HepG2 (cell line): ENCODE measurements around the gene TPPP2. TPM values are rescaled to one million over a fixed set of nuclear protein-coding genes. Genes with fewer than 3 reads are reported as not detected.
A peak's percentile ranks its signal among the peaks of the same experiment; 100 is the strongest.

Source experiments
- ELF3 ChIP-seq: IDR thresholded peaks from 2 replicates; pipeline ENCODE4 v1.6.1; 2016; ENCODE audit warnings: missing genetic modification reagents, missing compliant biosample characterization
- KLF12 ChIP-seq: sonication (generic); formaldehyde crosslinking; IDR thresholded peaks from 2 replicates; pipeline ENCODE4 v1.4.0; 2020; ENCODE audit warnings: missing genetic modification reagents, borderline replicate concordance
- KLF13 ChIP-seq: sonication (generic); formaldehyde crosslinking; IDR thresholded peaks from 2 replicates; pipeline ENCODE4 v1.4.0; 2020; ENCODE audit warnings: mild to moderate bottlenecking, missing genetic modification reagents
- MIER2 ChIP-seq: IDR thresholded peaks from 2 replicates; pipeline ENCODE4 v1.6.1; 2016; ENCODE audit warnings: missing biosample characterization, missing genetic modification reagents
- NCOA1 ChIP-seq: sonication (generic); formaldehyde crosslinking; IDR thresholded peaks from 2 replicates; pipeline ENCODE4 v1.9.0; 2021; ENCODE audit warnings: missing genetic modification reagents
- NFKBIZ ChIP-seq: IDR thresholded peaks from 2 replicates; pipeline ENCODE4 v1.6.1; 2018; ENCODE audit warnings: missing genetic modification reagents, missing compliant biosample characterization
- PHF21A ChIP-seq: sonication (generic); formaldehyde crosslinking; IDR thresholded peaks from 2 replicates; pipeline ENCODE4 v1.5.0; 2020; ENCODE audit warnings: mild to moderate bottlenecking, missing genetic modification reagents
- POGZ ChIP-seq: sonication (generic); formaldehyde crosslinking; IDR thresholded peaks from 2 replicates; pipeline ENCODE4 v1.4.0; 2020; ENCODE audit warnings: mild to moderate bottlenecking, missing genetic modification reagents
- POLR2AphosphoS5 ChIP-seq: IDR thresholded peaks from 2 replicates; pipeline ENCODE4 v1.6.1; 2012; ENCODE audit warnings: low read depth, low read length
- TP53 ChIP-seq: sonication (generic); formaldehyde crosslinking; conservative IDR thresholded peaks from 2 replicates; pipeline ENCODE4 v1.4.0; 2020; ENCODE audit warnings: missing genetic modification reagents
- ZBTB38 ChIP-seq: sonication (generic); formaldehyde crosslinking; IDR thresholded peaks from 2 replicates; pipeline ENCODE4 v1.5.1; 2020; ENCODE audit warnings: mild to moderate bottlenecking, missing genetic modification reagents
- ZNF138 ChIP-seq: sonication (generic); formaldehyde crosslinking; IDR thresholded peaks from 2 replicates; pipeline ENCODE4 v1.5.0; 2020; ENCODE audit warnings: mild to moderate bottlenecking, low read depth, missing genetic modification reagents
- ZNF232 ChIP-seq: sonication (generic); formaldehyde crosslinking; IDR thresholded peaks from 2 replicates; pipeline ENCODE4 v1.4.0; 2020; ENCODE audit warnings: missing genetic modification reagents, borderline replicate concordance
- ZNF292 ChIP-seq: sonication (generic); formaldehyde crosslinking; IDR thresholded peaks from 2 replicates; pipeline ENCODE4 v1.8.1; 2022; ENCODE audit warnings: mild to moderate bottlenecking, low read depth, missing genetic modification reagents, borderline replicate concordance
- ZNF331 ChIP-seq: sonication (generic); formaldehyde crosslinking; IDR thresholded peaks from 2 replicates; pipeline ENCODE4 v1.4.0; 2020; ENCODE audit warnings: missing genetic modification reagents
- ZNF558 ChIP-seq: sonication (generic); formaldehyde crosslinking; IDR thresholded peaks from 2 replicates; pipeline ENCODE4 v1.9.0; 2022; ENCODE audit warnings: mild to moderate bottlenecking, missing genetic modification reagents, borderline replicate concordance
- ZNF567 ChIP-seq: sonication (generic); formaldehyde crosslinking; IDR thresholded peaks from 2 replicates; pipeline ENCODE4 v1.8.1; 2023; ENCODE audit warnings: mild to moderate bottlenecking, missing genetic modification reagents, borderline replicate concordance
- ZNF616 ChIP-seq: sonication (generic); formaldehyde crosslinking; IDR thresholded peaks from 2 replicates; pipeline ENCODE4 v1.5.0; 2020; ENCODE audit warnings: low read depth, mild to moderate bottlenecking, missing genetic modification reagents
- ZNF713 ChIP-seq: sonication (generic); formaldehyde crosslinking; IDR thresholded peaks from 2 replicates; pipeline ENCODE4 v1.4.0; 2020; ENCODE audit warnings: mild to moderate bottlenecking, missing genetic modification reagents
- ZNF816 ChIP-seq: sonication (generic); formaldehyde crosslinking; IDR thresholded peaks from 2 replicates; pipeline ENCODE4 v1.8.0; 2022; ENCODE audit warnings: missing genetic modification reagents, mild to moderate bottlenecking, borderline replicate concordance
- polyA plus RNA-seq, 8 experiments: library from polyadenylated mRNA; depleted of rRNA in 3 of 8; stranded (reverse) in 7 of 8; unstranded in 1 of 8; fragments of >200 nt; fragmentation: Illumina TruSeq in 4 of 8; extraction: Trizol in 4 of 8; gene quantifications; 2 replicates each; pipeline versions ENCODE4 v1.2.1 to v1.2.3, GENCODE V29; 2011 to 2016; ENCODE audit warnings: low read depth in 4 of 8, missing spikeins in 1 of 8, mixed read lengths in 1 of 8; ENCODE audit not compliant: insufficient read depth in 1 of 8
- total RNA-seq, 5 experiments: library from RNA; depleted of rRNA; stranded (reverse); fragments of >200 nt; fragmentation: Illumina TruSeq; extraction: Trizol; gene quantifications; 2 replicates each; pipeline ENCODE4 v1.2.3, GENCODE V29; 2016; ENCODE audit warnings: low read depth in 1 of 5
- TF ChIP-seq, protein P1 (sequence below): sonication (generic); IDR thresholded peaks from 2 replicates; pipeline ENCODE4 v1.6.1; 2016; ENCODE audit warnings: low read depth, borderline replicate concordance
- TF ChIP-seq, protein P2 (sequence below): conservative IDR thresholded peaks from 2 replicates; pipeline ENCODE4 v1.6.1; 2018; ENCODE audit warnings: missing genetic modification reagents
- TF ChIP-seq, protein P3 (sequence below): sonication (generic); formaldehyde crosslinking; IDR thresholded peaks from 2 replicates; pipeline ENCODE4 v1.8.1; 2023; ENCODE audit warnings: mild to moderate bottlenecking, inconsistent platforms, moderate library complexity, missing genetic modification reagents, borderline replicate concordance
- TF ChIP-seq, protein P4 (sequence below): sonication (generic); formaldehyde crosslinking; IDR thresholded peaks from 2 replicates; pipeline ENCODE4 v1.4.0; 2020; ENCODE audit warnings: missing genetic modification reagents

TPPP2 gene
- total and polyA plus RNA-seq, 2 of the 13 experiments (the other 11 are each of a cell fraction or from before 2014, with no cell fraction given) = 0.58 to 4.2 TPM

DNA sequence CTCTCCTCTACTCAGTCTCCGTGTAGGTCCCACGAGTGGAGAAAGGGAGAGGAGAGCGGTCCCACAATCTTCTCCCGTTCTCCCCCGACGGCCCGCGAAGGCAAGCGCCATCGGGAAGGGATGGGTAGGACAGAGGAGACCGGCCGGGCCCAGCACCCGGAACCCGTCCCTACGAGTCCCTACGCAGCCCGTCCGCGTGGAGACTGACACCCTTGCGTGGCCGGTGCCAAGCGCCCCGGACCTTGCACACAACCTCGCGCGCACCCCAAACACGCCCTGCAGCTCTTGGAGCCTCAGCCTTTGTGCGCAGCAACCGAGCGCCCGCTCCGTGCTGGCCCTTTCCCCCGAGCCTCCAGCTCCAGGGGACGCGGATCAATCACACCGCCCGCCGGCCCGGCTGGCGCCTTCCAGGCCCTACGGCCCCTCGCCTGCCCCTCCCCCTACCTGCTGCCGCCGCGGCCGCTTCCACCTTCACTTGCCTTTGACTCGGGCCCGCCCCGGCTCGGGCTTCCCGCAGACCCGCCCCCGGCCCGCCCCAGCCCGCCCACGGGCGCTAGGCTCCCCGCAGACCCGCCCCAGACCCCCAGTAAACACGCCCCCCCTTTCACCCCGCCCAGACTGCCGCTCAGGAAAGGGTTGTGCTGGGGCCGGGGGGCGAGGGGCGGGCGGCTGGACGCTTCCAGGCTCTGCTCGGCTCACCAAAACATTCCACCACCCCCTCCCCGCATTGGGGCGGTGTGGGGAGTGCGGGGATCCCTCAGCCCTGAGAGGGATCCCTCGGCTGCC, 5.2 kb upstream of the TPPP2 start, which contains the start of gene NDRG2 (continued):
- TF ChIP-seq, protein P1, sequence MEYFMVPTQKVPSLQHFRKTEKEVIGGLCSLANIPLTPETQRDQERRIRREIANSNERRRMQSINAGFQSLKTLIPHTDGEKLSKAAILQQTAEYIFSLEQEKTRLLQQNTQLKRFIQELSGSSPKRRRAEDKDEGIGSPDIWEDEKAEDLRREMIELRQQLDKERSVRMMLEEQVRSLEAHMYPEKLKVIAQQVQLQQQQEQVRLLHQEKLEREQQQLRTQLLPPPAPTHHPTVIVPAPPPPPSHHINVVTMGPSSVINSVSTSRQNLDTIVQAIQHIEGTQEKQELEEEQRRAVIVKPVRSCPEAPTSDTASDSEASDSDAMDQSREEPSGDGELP = peak; percentile 55; the same call in 1 of the 2 replicates
- TF ChIP-seq ELF3 (0 out of 2 replicates have a peak, but pooled peaks have one; percentile 9), ZNF616 (CRISPR knock-in tag) (peak; percentile 37; the same call in 1 of the 2 replicates), ZNF138 (CRISPR knock-in tag) (peak; percentile 61; the same call in 1 of the 2 replicates), NCOA1 (CRISPR knock-in tag) (peak; percentile 79; the same call in 1 of the 2 replicates), ZNF567 (no peak), POGZ (peak; percentile 45; the same call in 1 of the 2 replicates), KLF12 (CRISPR knock-in tag) (peak; percentile 78), ZBTB38 (CRISPR knock-in tag) (peak; percentile 63; the same call in 1 of the 2 replicates), MIER2 (CRISPR knock-in tag) (0 out of 2 replicates have a peak, but pooled peaks have one; percentile 13), POLR2AphosphoS5 (peak; percentile 73), ZNF292 (CRISPR knock-in tag) (peak; percentile 63), ZNF331 (peak; percentile 64; the same call in 1 of the 2 replicates), ZNF232 (CRISPR knock-in tag) (peak; percentile 72; the same call in 1 of the 2 replicates), PHF21A (CRISPR knock-in tag) (peak; percentile 65; the same call in 1 of the 2 replicates), TP53 (CRISPR knock-in tag) (peak; percentile 84; the same call in 1 of the 2 replicates), KLF13 (CRISPR knock-in tag) (no peak), ZNF558 (peak; percentile 24; the same call in 1 of the 2 replicates), ZNF816 (CRISPR knock-in tag) (peak; percentile 62; the same call in 1 of the 2 replicates), ZNF713 (no peak), NFKBIZ (0 out of 2 replicates have a peak, but pooled peaks have one; percentile 35)
- TF ChIP-seq, protein P2, sequence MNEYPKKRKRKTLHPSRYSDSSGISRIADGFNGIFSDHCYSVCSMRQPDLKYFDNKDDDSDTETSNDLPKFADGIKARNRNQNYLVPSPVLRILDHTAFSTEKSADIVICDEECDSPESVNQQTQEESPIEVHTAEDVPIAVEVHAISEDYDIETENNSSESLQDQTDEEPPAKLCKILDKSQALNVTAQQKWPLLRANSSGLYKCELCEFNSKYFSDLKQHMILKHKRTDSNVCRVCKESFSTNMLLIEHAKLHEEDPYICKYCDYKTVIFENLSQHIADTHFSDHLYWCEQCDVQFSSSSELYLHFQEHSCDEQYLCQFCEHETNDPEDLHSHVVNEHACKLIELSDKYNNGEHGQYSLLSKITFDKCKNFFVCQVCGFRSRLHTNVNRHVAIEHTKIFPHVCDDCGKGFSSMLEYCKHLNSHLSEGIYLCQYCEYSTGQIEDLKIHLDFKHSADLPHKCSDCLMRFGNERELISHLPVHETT (CRISPR knock-in tag) = peak; percentile 72; the same call in 1 of the 2 replicates
- TF ChIP-seq, protein P3, sequence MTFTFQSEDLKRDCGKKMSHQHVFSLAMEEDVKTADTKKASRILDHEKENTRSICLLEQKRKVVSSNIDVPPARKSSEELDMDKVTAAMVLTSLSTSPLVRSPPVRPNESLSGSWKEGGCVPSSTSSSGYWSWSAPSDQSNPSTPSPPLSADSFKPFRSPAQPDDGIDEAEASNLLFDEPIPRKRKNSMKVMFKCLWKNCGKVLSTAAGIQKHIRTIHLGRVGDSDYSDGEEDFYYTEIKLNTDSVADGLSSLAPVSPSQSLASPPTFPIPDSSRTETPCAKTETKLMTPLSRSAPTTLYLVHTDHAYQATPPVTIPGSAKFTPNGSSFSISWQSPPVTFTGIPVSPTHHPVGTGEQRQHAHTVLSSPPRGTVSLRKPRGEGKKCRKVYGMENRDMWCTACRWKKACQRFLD = 0 out of 2 replicates have a peak, but pooled peaks have one; percentile 67
- TF ChIP-seq, protein P4, sequence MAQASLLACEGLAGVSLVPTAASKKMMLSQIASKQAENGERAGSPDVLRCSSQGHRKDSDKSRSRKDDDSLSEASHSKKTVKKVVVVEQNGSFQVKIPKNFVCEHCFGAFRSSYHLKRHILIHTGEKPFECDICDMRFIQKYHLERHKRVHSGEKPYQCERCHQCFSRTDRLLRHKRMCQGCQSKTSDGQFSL = 0 out of 2 replicates have a peak, but pooled peaks have one; percentile 38
